ENCODE results near the gene GORASP1.
"Not testable (repeated sequence)": the region's sequence is repeated elsewhere in the genome, so short reads cannot be mapped to it uniquely, and the experiment has no call there.

The GORASP1 gene

GRCh38 chr3:39065197-39065596 is 42.2 kb downstream of the GORASP1 start:
- no peak overlapping the region for H3K4me3 ChIP-seq (replicated peaks in 1 of 2; ENCODE audit: low read depth in 2 of 2, low read length in 2 of 2)
- peak; percentile 34 to 54 for DNase-seq (ENCODE audit: low read depth in 2 of 2)
- TF ChIP-seq, protein P1, sequence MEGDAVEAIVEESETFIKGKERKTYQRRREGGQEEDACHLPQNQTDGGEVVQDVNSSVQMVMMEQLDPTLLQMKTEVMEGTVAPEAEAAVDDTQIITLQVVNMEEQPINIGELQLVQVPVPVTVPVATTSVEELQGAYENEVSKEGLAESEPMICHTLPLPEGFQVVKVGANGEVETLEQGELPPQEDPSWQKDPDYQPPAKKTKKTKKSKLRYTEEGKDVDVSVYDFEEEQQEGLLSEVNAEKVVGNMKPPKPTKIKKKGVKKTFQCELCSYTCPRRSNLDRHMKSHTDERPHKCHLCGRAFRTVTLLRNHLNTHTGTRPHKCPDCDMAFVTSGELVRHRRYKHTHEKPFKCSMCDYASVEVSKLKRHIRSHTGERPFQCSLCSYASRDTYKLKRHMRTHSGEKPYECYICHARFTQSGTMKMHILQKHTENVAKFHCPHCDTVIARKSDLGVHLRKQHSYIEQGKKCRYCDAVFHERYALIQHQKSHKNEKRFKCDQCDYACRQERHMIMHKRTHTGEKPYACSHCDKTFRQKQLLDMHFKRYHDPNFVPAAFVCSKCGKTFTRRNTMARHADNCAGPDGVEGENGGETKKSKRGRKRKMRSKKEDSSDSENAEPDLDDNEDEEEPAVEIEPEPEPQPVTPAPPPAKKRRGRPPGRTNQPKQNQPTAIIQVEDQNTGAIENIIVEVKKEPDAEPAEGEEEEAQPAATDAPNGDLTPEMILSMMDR (IDR thresholded peaks at IDR 0.05; ENCODE audit: low read depth, low read length), result peak; percentile 54

DNA sequence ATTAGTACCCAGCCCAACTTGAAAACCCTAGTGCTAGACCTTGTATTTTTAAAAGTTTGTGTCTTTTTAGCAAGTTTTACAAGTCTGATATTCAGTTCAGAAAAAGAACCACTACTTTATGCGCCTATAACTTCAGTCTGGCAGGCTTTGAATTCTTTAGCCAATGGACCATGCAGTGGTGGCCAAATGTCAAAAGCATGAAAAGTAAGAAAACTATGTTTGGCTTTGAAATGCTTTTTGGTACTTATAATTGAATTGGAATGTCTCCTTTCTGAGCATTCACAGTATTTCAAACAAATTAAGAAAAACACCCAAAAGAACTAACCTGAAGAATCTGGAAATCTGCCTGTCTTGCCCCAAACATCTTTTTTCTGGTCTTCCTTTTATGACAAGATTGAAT is 42.8 kb downstream of the GORASP1 start:
- TF ChIP-seq, protein P1 (IDR thresholded peaks at IDR 0.05; ENCODE audit: low read depth, low read length), result no peak
- DNase-seq (ENCODE audit: low read depth in 2 of 2), result peak in 1 of 2 donors; percentile 44
- no peak overlapping the region for H3K4me3 ChIP-seq (replicated peaks in 1 of 2; ENCODE audit: low read depth in 2 of 2, low read length in 2 of 2)

DNA sequence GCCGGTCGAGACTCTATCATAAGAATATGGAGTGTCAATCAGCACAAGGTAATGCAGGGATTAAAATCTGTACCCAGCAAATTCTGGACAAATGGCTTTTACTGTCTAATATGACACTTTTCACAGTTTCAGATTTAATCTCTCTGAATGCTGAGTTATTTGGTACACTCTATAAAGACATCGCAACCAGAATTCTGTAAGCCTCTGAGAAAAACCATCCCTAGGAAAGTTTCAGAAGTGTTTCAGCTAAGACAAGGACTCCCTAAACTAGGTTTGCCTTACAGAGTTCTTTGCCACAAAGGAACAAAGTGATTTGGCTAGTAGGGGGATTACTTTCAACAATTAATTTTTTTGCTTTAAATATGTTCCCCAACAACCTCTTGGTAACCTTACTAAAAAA is 44.3 kb downstream of the GORASP1 start:
- TF ChIP-seq, protein P1 (IDR thresholded peaks at IDR 0.05; ENCODE audit: low read depth, low read length), result no peak
- H3K4me3 ChIP-seq (replicated peaks in 1 of 2; ENCODE audit: low read depth in 2 of 2, low read length in 2 of 2), result no peak overlapping the region
- DNase-seq (ENCODE audit: low read depth in 2 of 2), result no peak

GRCh38 chr3:39062180-39062579 is 45.2 kb downstream of the GORASP1 start:
- no peak overlapping the region for H3K4me3 ChIP-seq (replicated peaks in 1 of 2; ENCODE audit: low read depth in 2 of 2, low read length in 2 of 2)
- DNase-seq (ENCODE audit: low read depth in 2 of 2), result no peak
- TF ChIP-seq, protein P1 (IDR thresholded peaks at IDR 0.05; ENCODE audit: low read depth, low read length), result no peak

DNA sequence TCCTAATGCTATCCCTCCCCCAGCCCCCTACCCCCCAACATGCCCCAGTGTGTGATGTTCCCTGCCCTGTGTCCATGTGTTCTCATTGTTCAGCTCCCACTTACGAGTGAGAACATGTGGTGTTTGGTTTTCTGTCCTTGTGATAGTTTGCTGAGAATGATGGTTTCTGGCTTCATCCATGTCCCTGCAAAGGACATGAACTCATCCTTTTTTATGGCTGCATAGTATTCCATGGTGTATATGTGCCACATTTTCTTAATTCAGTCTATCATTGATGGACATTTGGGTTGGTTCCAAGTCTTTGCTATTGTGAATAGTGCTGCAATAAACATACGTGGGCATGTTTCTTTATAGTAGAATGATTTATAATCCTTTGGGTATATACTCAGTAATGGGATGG is 46.2 kb downstream of the GORASP1 start:
- not testable (repeated sequence) for H3K4me3 ChIP-seq (replicated peaks in 1 of 2; ENCODE audit: low read depth in 2 of 2, low read length in 2 of 2); DNase-seq (ENCODE audit: low read depth in 2 of 2)

DNA sequence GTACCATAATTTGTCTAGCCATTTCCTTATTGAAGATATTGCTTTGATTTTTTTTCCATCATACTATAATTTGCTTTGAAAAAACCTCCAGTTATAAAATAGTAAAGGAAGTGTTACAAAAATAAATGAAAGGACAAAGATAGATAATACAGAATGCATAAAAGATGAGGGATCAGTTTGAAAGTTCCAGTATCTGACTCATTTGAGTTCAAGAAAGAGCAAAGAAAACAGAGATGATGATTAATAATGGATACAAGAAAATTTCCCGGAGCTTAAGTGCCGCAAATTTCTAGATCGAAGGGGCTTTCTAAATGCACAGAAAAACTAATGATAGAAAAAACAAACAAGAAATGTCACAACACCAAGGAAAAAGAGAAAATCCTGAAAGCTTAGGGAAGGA is 51.3 kb downstream of the GORASP1 start:
- TF ChIP-seq, protein P1 (IDR thresholded peaks at IDR 0.05; ENCODE audit: low read depth, low read length), result no peak
- H3K4me3 ChIP-seq (replicated peaks in 1 of 2; ENCODE audit: low read depth in 2 of 2, low read length in 2 of 2), result peak overlapping the region in 1 of 2 donors; percentile 0
- DNase-seq (ENCODE audit: low read depth in 2 of 2), result peak in 1 of 2 donors; percentile 38

DNA sequence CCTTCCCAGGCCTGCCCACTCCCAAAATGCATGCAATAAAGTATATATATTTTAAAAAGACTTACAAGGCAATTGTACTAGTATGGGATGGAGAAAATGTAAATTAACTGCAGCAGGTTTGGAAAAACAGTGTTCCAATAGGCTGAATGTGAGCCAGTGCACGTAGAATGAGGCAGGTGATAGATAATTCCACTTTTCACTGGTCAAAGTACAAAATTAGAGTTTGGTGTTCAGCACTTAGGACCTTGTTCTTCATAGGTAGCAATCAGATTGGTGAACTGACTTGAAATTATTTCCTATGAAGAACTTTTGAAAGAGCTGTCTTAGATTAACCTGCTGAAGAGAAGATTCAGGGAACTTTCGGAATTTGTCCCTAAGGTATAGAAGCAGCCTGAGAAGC is 53.7 kb downstream of the GORASP1 start:
- DNase-seq (ENCODE audit: low read depth in 2 of 2), result no peak
- H3K4me3 ChIP-seq (replicated peaks in 1 of 2; ENCODE audit: low read depth in 2 of 2, low read length in 2 of 2), result no peak overlapping the region
- TF ChIP-seq, protein P1 (IDR thresholded peaks at IDR 0.05; ENCODE audit: low read depth, low read length), result no peak
